ENCODE data around the gene FAM222A.

GRCh38 chr12:109689426-109689825 lies 24.2 kb upstream of the FAM222A start:
- TF ChIP-seq GLIS3 (CRISPR knock-in tag; IDR thresholded peaks at IDR 0.05) (no peak), ZFP3 (CRISPR knock-in tag; IDR thresholded peaks at IDR 0.05) (no peak), PATZ1 (CRISPR knock-in tag; IDR thresholded peaks at IDR 0.05; ENCODE audit: borderline replicate concordance) (no peak), ZNF70 (CRISPR knock-in tag; IDR thresholded peaks at IDR 0.05) (no peak), TSHZ2 (CRISPR knock-in tag; IDR thresholded peaks at IDR 0.05) (no peak), ISL1 (CRISPR knock-in tag; IDR thresholded peaks at IDR 0.05) (no peak), ESRRG (CRISPR knock-in tag; IDR thresholded peaks at IDR 0.05) (no peak), RARB (CRISPR knock-in tag; IDR thresholded peaks at IDR 0.05) (no peak), ARNTL (CRISPR knock-in tag; IDR thresholded peaks at IDR 0.05; ENCODE audit: borderline replicate concordance, low read depth) (no peak), ZFP30 (CRISPR knock-in tag; IDR thresholded peaks at IDR 0.05) (no peak), PPARA (CRISPR knock-in tag; IDR thresholded peaks at IDR 0.05; ENCODE audit: borderline replicate concordance) (no peak), ZNF8 (CRISPR knock-in tag; IDR thresholded peaks at IDR 0.05) (no peak), BACH2 (CRISPR knock-in tag; IDR thresholded peaks at IDR 0.05; ENCODE audit: borderline replicate concordance) (no peak), CREB5 (CRISPR knock-in tag; IDR thresholded peaks at IDR 0.05; ENCODE audit: low read depth) (no peak)

All from SK-N-SH treated with all-trans-retinoic acid at 6 μM for 48 hours (cell line).